Islet of Langerhans (tissue), 1 donor: ENCODE measurements around the gene PAN3.

Experiments
- FAIRE-seq: peaks from one replicate; lab custom pipeline; 2011; peaks lifted over from hg19 to GRCh38; lab: Jason Lieb, UNC

The PAN3 gene

GRCh38 chr13:28301839-28302238, 163.5 kb downstream of the PAN3 start:
- FAIRE-seq, result no peak

DNA sequence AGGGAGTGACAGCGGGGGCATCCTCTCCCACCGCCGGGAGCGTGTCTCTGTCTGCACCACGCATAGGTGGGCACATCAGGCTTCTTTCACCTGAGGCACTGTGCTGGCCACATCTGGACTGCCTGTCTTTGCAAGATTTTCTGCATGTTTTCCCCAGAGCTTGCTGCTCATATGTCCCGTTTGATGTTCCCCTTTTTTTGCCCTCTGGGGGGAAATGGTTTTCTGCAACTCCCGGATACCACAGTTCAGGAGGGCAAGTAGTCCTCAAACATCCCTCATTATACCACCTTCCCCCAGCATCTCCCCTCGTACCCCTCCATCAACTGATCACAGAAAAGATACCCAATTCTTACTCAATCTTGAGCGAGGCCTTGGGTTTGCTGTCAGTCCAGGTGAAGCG, 168.0 kb downstream of the PAN3 start:
- no peak for FAIRE-seq

- no peak for FAIRE-seq
These were observed 175.2 kb downstream of the PAN3 start for GRCh38 chr13:28313579-28313978.

DNA sequence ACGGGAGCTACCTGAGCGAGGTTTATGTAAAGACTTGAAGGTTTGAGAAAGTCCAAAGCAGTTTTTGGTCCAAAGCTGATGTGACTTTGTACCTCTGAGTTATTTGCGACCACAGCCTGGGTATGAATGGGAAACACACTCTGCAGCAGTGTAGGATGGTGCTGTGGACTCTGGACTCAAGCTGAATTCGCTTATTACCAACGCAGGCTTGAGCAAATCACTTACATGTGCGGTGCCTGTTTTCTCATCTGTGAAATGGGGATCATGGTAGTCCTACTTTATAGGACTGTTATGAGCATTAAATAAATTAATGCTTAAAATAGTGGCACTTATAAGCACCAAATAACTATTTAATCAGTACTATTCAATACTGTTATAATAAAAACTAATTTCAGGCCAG, 176.5 kb downstream of the PAN3 start:
- no peak for FAIRE-seq

DNA sequence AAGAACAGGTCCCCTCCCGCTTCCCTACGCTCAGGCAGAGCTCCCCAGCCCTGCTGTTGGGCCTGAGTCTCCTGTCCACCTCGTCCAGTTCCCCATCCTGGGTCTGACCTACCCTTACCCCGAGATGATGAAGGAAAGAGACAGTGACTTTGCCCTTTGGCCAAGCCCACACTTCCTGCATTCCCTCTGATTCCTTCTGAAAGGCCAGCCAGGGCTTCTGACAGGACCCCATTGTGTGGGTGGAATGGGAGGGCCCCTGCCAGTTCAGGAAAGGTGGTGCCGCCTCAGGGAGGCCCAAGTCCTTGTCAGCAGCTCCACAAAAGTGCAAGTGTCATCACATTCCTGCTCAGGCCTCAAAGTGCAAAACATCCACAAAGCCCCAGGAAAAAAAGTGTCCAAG, 177.8 kb downstream of the PAN3 start:
- FAIRE-seq, result no peak

DNA sequence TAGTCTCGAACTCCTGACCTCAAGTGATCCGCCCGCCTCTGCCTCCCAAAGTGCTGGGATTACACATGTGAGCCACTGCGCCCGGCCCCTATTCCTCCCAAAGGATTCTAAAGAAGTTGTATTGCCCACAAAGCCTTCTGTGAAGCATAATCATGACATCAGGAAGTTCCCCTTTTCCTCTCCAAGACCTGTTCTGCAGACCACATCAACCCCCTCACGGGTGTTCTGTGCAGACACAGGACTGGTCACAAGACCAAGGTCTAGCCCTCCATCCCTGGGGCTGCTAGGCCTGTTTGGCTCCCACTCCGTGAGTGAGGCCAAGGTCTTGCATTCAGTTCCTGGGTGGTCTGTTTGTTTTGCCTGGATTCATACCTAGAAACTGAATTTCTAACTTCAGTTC, 178.5 kb downstream of the PAN3 start:
- FAIRE-seq, result no peak

DNA sequence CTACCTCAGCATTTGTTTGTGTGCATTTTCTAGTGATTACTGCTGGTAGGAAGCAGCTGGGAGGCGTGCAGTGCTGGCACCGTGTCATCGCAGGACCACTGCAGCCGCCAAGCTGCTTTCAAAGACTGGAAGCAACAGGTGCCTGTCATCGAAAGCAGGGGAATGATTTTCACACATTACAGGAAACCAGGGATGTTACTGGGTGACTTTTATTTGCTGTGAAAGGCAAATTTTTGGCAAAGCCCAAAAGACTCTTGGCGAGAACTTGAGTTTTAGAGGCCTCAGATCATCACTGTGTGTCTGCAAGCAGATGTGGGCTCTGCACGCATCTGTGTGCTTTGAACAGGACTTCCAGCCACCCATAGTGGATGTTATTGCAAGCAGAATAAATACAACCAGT, 180.2 kb downstream of the PAN3 start:
- FAIRE-seq, result no peak

DNA sequence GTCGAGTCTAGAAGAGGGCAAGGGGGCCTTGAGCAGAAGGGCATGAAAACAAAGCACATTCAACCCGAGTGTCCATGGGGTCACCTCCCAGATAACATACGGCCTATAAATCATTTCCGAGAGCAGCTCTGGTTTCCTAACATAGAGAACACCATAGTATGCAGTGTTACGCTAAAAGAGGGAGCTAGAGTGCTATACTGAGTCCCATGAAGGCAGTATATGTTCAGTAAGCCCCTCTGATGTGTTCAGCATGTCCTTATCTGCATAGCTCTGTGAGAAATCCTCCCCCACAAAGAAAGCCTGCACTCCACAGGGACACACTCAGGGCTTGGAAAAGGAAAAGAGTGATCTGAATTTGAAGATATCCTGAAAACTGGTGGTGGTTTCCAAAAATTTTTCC, 181.2 kb downstream of the PAN3 start:
- FAIRE-seq, result no peak

DNA sequence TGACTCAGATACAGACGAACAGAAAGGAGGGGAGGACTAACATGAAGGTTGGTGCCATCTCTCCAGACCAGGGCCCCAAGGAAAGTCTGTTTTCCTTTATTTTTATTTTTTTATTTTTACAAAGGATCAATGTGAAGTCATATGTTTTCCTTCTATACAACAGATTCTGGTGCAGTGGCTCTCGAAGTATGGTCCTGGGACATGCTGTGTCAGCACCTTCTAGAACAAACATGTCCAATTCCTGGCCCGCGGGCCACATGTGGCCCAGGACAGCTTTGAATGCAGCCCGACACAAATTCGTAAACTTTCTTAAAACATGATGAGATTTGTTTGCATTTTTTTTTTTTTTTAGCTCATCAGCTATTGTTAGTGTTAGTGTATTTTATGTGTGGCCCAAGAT, 181.9 kb downstream of the PAN3 start:
- no peak for FAIRE-seq

- no peak for FAIRE-seq
These were observed 182.7 kb downstream of the PAN3 start for GRCh38 chr13:28320884-28321574.

DNA sequence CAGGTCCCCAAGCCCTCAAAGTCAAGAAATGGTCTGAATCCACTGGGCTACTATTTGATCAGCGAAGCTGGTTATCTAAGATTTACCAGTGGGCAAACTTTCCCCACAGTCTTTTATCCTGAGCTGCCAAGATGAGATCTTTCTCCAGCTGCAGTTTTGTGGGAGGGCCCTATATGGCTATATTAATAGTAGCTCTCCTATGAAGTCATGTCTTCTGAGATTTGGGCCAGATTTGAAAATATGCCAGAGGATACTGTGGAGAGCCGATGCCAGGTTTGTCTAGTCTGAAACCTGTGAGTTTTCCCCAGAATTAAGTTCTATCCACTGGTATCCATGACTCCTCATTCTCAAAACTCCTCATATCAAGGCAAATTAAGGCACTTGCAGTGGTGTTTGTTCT, 183.4 kb downstream of the PAN3 start:
- no peak for FAIRE-seq

- no peak for FAIRE-seq
These were observed 184.0 kb downstream of the PAN3 start for GRCh38 chr13:28322256-28322905.

GRCh38 chr13:28324181-28324789, 185.9 kb downstream of the PAN3 start:
- FAIRE-seq, result no peak

DNA sequence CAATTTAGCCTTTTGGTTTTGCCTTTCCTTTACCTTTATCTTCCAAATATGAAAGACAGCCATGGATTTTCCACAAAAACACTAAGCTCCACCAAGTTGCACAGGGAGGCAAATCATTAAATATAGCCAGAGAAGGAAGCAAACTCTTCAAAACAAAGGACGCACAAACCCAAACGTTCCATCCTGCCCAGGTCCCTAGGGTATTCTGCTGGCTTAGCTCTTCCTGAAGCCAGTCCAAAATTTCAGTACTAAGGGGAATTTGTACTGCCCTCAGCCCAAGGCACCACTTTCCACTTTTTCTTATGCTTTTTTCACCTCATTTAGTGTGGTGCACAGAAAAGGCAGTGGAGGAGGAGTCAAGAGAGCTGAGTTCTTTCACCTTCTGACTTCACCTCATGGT, 186.7 kb downstream of the PAN3 start:
- FAIRE-seq, result no peak

DNA sequence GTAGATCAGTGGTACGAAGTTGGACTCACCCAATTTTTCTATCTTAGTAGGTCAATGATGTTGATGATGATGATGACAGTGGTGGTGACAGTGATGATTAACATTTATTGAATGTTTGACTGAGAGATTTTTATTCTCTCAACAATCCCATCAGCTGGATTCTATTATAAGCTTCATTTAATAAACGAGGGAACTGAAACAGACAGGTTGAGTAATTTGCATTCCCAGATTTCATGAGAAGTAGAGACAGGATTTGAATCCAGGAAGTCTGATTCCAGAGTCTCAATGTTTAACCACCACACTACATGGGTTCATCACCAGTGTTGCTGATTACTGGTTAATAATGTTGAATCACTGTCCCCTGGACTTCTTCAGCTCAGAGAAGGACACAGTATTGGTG, 187.7 kb downstream of the PAN3 start:
- no peak for FAIRE-seq

GRCh38 chr13:28327373-28328270, 189.3 kb downstream of the PAN3 start:
- FAIRE-seq, result no peak

DNA sequence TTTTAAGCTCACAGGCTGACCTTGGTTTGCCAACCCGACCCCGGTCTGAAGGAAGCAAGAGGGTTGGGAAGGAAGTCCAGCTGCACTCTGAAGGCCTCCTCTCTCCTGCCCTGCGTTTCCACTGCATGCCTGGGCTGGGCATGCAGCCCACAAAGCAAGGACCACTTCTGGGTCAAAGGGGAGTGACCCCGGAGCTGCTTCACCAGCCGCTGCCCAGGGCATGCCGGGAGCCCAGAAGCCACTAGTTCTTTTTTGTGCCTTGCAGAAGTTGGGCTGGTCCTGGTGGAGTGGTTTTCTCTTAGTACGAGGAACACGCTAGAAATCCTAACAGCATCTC, 189.9 kb downstream of the PAN3 start:
- FAIRE-seq, result no peak

DNA sequence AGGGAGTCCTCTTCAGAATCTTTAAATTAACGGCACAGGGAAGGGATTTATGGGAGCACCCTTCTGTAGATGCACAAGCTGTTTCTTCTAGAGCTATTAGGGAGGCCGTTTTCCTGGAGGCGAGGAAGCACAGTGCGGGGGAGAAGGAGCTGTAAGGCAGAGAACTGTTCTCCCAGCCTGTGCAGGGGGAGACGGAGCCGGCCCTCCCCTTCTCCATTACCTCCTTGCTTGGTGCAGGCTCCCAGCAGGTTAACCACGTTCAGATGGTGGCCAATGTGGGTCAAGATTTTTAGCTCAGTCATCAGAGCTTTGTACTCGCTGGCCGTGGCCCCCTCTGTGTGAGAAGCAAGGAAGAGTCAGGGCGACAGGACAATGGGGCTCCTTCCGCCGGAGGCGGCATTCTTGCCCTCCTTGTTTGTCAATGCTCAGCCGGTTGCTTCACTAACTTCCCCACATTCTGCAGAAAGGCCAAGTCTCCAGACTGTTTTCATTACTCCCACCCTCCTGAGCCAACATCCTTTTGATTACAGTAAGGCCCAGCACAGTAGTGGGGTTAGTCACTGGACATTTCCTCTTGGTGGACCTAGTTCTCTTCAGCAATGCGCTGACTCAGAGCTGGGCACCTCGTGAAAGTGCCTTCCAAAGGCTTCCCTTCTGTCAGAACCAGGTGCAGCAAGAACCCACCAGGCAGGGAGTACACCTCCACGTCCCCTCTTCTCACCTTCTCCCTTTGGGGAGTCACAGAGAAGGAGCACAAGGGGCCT, 191.2 kb downstream of the PAN3 start:
- FAIRE-seq, result no peak

DNA sequence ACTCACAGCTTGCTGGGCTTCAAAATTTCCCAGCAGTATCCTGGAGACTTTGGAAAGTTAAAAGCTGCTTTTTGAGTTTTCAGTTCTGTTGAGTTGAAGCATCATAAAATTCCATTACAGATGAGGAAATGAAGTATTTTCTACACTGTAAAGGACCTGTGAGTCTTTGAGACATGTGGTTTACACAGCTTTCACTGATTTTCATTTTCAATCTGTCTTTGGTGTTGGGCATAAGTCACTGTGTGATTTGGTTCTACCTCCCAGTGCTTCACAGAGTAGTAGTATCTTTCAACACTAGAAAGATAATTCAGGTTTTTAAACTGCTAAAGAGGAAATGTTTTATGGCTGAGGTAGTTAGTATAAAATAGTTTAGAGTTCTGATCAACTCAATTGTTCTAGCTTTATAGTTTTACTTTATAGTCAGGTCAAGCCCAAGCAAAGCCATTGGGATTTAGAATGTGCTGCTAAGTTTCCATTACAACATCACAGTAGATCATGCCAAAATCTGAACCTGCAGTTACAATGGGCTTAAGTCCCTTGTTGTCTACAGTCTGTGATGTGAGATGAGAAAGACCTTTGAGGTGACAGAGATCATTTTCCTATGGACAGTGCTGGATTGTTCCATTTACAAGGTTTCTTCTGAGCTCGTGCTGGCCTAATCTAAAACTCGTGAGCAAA, 195.0 kb downstream of the PAN3 start:
- no peak for FAIRE-seq

DNA sequence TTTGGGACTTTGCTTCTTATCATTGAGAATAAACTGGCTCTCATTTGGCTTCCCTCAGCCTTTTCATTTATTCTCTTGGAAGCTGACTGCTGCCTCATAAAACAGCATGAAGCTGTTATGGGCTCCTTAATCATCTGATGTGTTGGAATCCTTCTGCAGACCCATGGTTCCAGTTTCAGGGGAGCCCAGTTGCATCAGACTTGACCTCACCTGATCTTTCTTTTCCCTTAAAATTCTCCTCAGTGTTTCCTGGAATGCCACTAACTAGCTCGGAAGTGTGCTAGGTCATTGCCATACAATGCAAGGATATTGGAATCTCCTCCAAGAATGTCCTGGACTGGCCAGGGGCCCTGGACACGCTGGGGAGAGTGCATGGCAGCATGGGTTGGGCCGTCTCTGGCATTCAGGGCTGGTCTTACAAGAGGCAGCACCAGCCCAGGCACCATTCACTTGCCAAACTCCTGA, 197.9 kb downstream of the PAN3 start:
- no peak for FAIRE-seq

GRCh38 chr13:28337166-28338005, 199.0 kb downstream of the PAN3 start:
- FAIRE-seq, result no peak
